Measurements from ENCODE around the gene SPSB1. TPM values are rescaled to one million over a fixed set of nuclear protein-coding genes. Genes with fewer than 3 reads are reported as not detected.
A peak's percentile ranks its signal among the peaks of the same experiment; 100 is the strongest.

SPSB1 gene
- total RNA-seq, 1 donor from 2014 or later, result 14.7 TPM

- no peak overlapping the region for H3K4me3 ChIP-seq
- H3K4me1 ChIP-seq, result peaks cover 72% of the 10 kb centered on the region
- peaks cover 35% of the 10 kb centered on the region for H3K36me3 ChIP-seq
- no peak for ATAC-seq
- peak overlapping the region; percentile 81 for H3K27ac ChIP-seq
- TF ChIP-seq CTCF (IDR thresholded peaks at IDR 0.05), result no peak
- no peaks in the 10 kb centered on the region for H3K27me3 ChIP-seq (ENCODE audit: low read depth)
- no peak for DNase-seq
- no peaks in the 10 kb centered on the region for H3K9me3 ChIP-seq
- intact Hi-C loops (cut with DNase I), result no loop called here
Measured at GRCh38 chr1:9245661-9246060, 47.0 kb upstream of the SPSB1 start.

GRCh38 chr1:9246215-9246614, 46.5 kb upstream of the SPSB1 start:
- ATAC-seq (no peak), DNase-seq (no peak)
- Histone ChIP-seq H3K4me3 (no peak overlapping the region), H3K36me3 (peaks cover 35% of the 10 kb centered on the region), H3K4me1 (peaks cover 72% of the 10 kb centered on the region), H3K27ac (no peak overlapping the region), H3K9me3 (no peaks in the 10 kb centered on the region), H3K27me3 (ENCODE audit: low read depth) (no peaks in the 10 kb centered on the region)
- TF ChIP-seq CTCF (IDR thresholded peaks at IDR 0.05), result no peak
- intact Hi-C loops (cut with DNase I), result no loop called here

- no peak overlapping the region for H3K4me3 ChIP-seq
- H3K27me3 ChIP-seq (ENCODE audit: low read depth), result no peaks in the 10 kb centered on the region
- no peak overlapping the region for H3K27ac ChIP-seq
- intact Hi-C loops (cut with DNase I), result no loop called here
- DNase-seq (no peak), ATAC-seq (no peak)
- peaks cover 72% of the 10 kb centered on the region for H3K4me1 ChIP-seq
- TF ChIP-seq CTCF (IDR thresholded peaks at IDR 0.05), result no peak
- no peaks in the 10 kb centered on the region for H3K9me3 ChIP-seq
- peaks cover 35% of the 10 kb centered on the region for H3K36me3 ChIP-seq
Measured at GRCh38 chr1:9246841-9247785, 45.6 kb upstream of the SPSB1 start.

- Histone ChIP-seq H3K36me3 (peaks cover 35% of the 10 kb centered on the region), H3K4me1 (peaks cover 65% of the 10 kb centered on the region), H3K27me3 (ENCODE audit: low read depth) (no peaks in the 10 kb centered on the region), H3K9me3 (no peaks in the 10 kb centered on the region), H3K27ac (no peak overlapping the region), H3K4me3 (no peak overlapping the region)
- intact Hi-C loops (cut with DNase I), result no loop called here
- no peak for ATAC-seq
- no peak for DNase-seq
- no peak for TF ChIP-seq CTCF (IDR thresholded peaks at IDR 0.05)
Measured at GRCh38 chr1:9247894-9248293, 44.8 kb upstream of the SPSB1 start.

- intact Hi-C loops (cut with DNase I), result no loop called here
- Histone ChIP-seq H3K36me3 (peaks cover 35% of the 10 kb centered on the region), H3K27me3 (ENCODE audit: low read depth) (no peaks in the 10 kb centered on the region), H3K9me3 (no peaks in the 10 kb centered on the region), H3K27ac (peak overlapping the region; percentile 76), H3K4me1 (peaks cover 58% of the 10 kb centered on the region), H3K4me3 (no peak overlapping the region)
- DNase-seq (no peak), ATAC-seq (no peak)
- no peak for TF ChIP-seq CTCF (IDR thresholded peaks at IDR 0.05)
Measured at GRCh38 chr1:9248341-9249262, 44.1 kb upstream of the SPSB1 start.
